HG03571 (cell line): Measurements from ENCODE around the gene GUCA1A.

Source experiments
- ATAC-seq: cut with Tn5 transposase; IDR thresholded peaks from one replicate; pipeline ENCODE4 v1.9.1; 2021; ENCODE audit not compliant: unreplicated experiment

Gene GUCA1A

GRCh38 chr6:42173101-42173500 lies at the start of gene GUCA1A:
Gene GUCA1A, plus strand, starts transcription at chr6:42173364. Its CDS starts 250 bp downstream, at chr6:42173614.
- no peak for ATAC-seq

- no peak for ATAC-seq
Measured at GRCh38 chr6:42123379-42124103, 49.6 kb upstream of the GUCA1A start.

- no peak for ATAC-seq
Measured at GRCh38 chr6:42124223-42124836, 48.8 kb upstream of the GUCA1A start.

- ATAC-seq = no peak
Measured at GRCh38 chr6:42125231-42125630, 47.9 kb upstream of the GUCA1A start.

GRCh38 chr6:42125663-42126062 lies 47.5 kb upstream of the GUCA1A start:
- no peak for ATAC-seq

GRCh38 chr6:42128460-42129359 lies 44.5 kb upstream of the GUCA1A start:
- ATAC-seq = no peak

- ATAC-seq = no peak
Measured at GRCh38 chr6:42129360-42129676, 43.8 kb upstream of the GUCA1A start.

GRCh38 chr6:42131531-42131930 lies 41.6 kb upstream of the GUCA1A start:
- no peak for ATAC-seq

GRCh38 chr6:42133926-42134325 lies 39.2 kb upstream of the GUCA1A start:
- ATAC-seq = no peak

- ATAC-seq = no peak
Measured at GRCh38 chr6:42135161-42135560, 38.0 kb upstream of the GUCA1A start.

- no peak for ATAC-seq
Measured at GRCh38 chr6:42135722-42136121, 37.4 kb upstream of the GUCA1A start.

- ATAC-seq = no peak
Measured at GRCh38 chr6:42136508-42137193, 36.5 kb upstream of the GUCA1A start.

- ATAC-seq = no peak
Measured at GRCh38 chr6:42137194-42137753, 35.9 kb upstream of the GUCA1A start.

- no peak for ATAC-seq
Measured at GRCh38 chr6:42138190-42138589, 35.0 kb upstream of the GUCA1A start.

GRCh38 chr6:42138630-42139619 lies 34.2 kb upstream of the GUCA1A start:
- no peak for ATAC-seq

GRCh38 chr6:42140032-42140431 lies 33.1 kb upstream of the GUCA1A start:
- no peak for ATAC-seq

- no peak for ATAC-seq
Measured at GRCh38 chr6:42140756-42141602, 32.2 kb upstream of the GUCA1A start.

- no peak for ATAC-seq
Measured at GRCh38 chr6:42141603-42142117, 31.5 kb upstream of the GUCA1A start.
